HepG2 (cell line): ENCODE data around the gene TOB1. TPM values are rescaled to one million over a fixed set of nuclear protein-coding genes. Genes with fewer than 3 reads are reported as not detected.

Experiments used
- AGO2 ChIP-seq: fragments of 200-400 bp; formaldehyde crosslinking; optimal IDR thresholded peaks from 2 replicates; pipeline ENCODE3; 2017; ENCODE audit warnings: mild to moderate bottlenecking, low read depth, low read length, moderate library complexity
- CHD4 ChIP-seq: fragments of 200-600 bp; sonication (generic); IDR thresholded peaks from 2 replicates; pipeline ENCODE4 v1.7.0; 2017; ENCODE audit warnings: mild to moderate bottlenecking, low read length, borderline replicate concordance
- ELF3 ChIP-seq: IDR thresholded peaks from 2 replicates; pipeline ENCODE4 v1.6.1; 2016; ENCODE audit warnings: missing genetic modification reagents, missing compliant biosample characterization
- FOXO1 ChIP-seq: sonication (generic); formaldehyde crosslinking; IDR thresholded peaks from 2 replicates; pipeline ENCODE4 v1.4.0; 2020; ENCODE audit warnings: missing genetic modification reagents
- JARID2 ChIP-seq: sonication (generic); formaldehyde crosslinking; IDR thresholded peaks from 2 replicates; pipeline ENCODE4 v1.8.1; 2023; ENCODE audit warnings: missing genetic modification reagents, inconsistent platforms; ENCODE audit not compliant: insufficient replicate concordance
- JDP2 ChIP-seq: sonication (generic); formaldehyde crosslinking; IDR thresholded peaks from 2 replicates; pipeline ENCODE4 v1.8.1; 2022; ENCODE audit warnings: missing genetic modification reagents, borderline replicate concordance
- MAFF ChIP-seq: IDR thresholded peaks from 2 replicates; pipeline ENCODE4 v1.6.1; 2011; ENCODE audit warnings: low read depth, low read length, improper control_type of control experiment
- NR2C2 ChIP-seq: sonication (generic); formaldehyde crosslinking; IDR thresholded peaks from 2 replicates; pipeline ENCODE4 v1.4.0; 2020; ENCODE audit warnings: missing genetic modification reagents, mild to moderate bottlenecking, moderate library complexity, borderline replicate concordance
- PHB2 ChIP-seq: fragments of 450-650 bp; IDR thresholded peaks from 2 replicates; pipeline ENCODE4 v1.6.1; 2018; ENCODE audit not compliant: partially characterized antibody
- SPEN ChIP-seq: sonication (generic); formaldehyde crosslinking; IDR thresholded peaks from 2 replicates; pipeline ENCODE4 v1.5.1; 2020; ENCODE audit warnings: low read depth, mild to moderate bottlenecking, missing genetic modification reagents
- TAF15 ChIP-seq: fragments of 200-400 bp; formaldehyde crosslinking; IDR thresholded peaks from one replicate; pipeline ENCODE4 v1.6.1; 2018; ENCODE audit warnings: mild to moderate bottlenecking, low read depth, low read length; ENCODE audit not compliant: poor library complexity, severe bottlenecking
- TOE1 ChIP-seq: sonication (generic); formaldehyde crosslinking; IDR thresholded peaks from 2 replicates; pipeline ENCODE4 v1.4.0; 2020; ENCODE audit warnings: mild to moderate bottlenecking, missing genetic modification reagents
- ZFP36L1 ChIP-seq: sonication (generic); formaldehyde crosslinking; IDR thresholded peaks from 2 replicates; pipeline ENCODE4 v1.8.0; 2022; ENCODE audit warnings: mild to moderate bottlenecking, missing genetic modification reagents, moderate library complexity
- ZNF326 ChIP-seq: sonication (generic); formaldehyde crosslinking; IDR thresholded peaks from 2 replicates; pipeline ENCODE4 v1.4.0; 2020; ENCODE audit warnings: missing genetic modification reagents, borderline replicate concordance
- ZNF720 ChIP-seq: sonication (generic); formaldehyde crosslinking; IDR thresholded peaks from 2 replicates; pipeline ENCODE4 v1.4.0; 2020; ENCODE audit warnings: missing genetic modification reagents
- ZNF841 ChIP-seq: sonication (generic); formaldehyde crosslinking; IDR thresholded peaks from 2 replicates; pipeline ENCODE4 v1.8.1; 2023; ENCODE audit warnings: missing genetic modification reagents, borderline replicate concordance
- polyA plus RNA-seq, 8 experiments: library from polyadenylated mRNA; depleted of rRNA in 3 of 8; stranded (reverse) in 7 of 8; unstranded in 1 of 8; fragments of >200 nt; fragmentation: Illumina TruSeq in 4 of 8; extraction: Trizol in 4 of 8; gene quantifications; 2 replicates each; pipeline versions ENCODE4 v1.2.1 to v1.2.3, GENCODE V29; 2011 to 2016; ENCODE audit warnings: low read depth in 4 of 8, missing spikeins in 1 of 8, mixed read lengths in 1 of 8; ENCODE audit not compliant: insufficient read depth in 1 of 8
- total RNA-seq, 5 experiments: library from RNA; depleted of rRNA; stranded (reverse); fragments of >200 nt; fragmentation: Illumina TruSeq; extraction: Trizol; gene quantifications; 2 replicates each; pipeline ENCODE4 v1.2.3, GENCODE V29; 2016; ENCODE audit warnings: low read depth in 1 of 5
- TF ChIP-seq, protein P1 (sequence below): sonication (generic); formaldehyde crosslinking; conservative IDR thresholded peaks from 2 replicates; pipeline ENCODE4 v1.4.0; 2020; ENCODE audit warnings: missing genetic modification reagents
- TF ChIP-seq, protein P2 (sequence below): sonication (generic); formaldehyde crosslinking; IDR thresholded peaks from 2 replicates; pipeline ENCODE4 v1.5.1; 2020; ENCODE audit warnings: missing genetic modification reagents, mild to moderate bottlenecking, borderline replicate concordance
- TF ChIP-seq, protein P3 (sequence below): sonication (generic); formaldehyde crosslinking; IDR thresholded peaks from 2 replicates; pipeline ENCODE4 v1.4.0; 2020; ENCODE audit warnings: mild to moderate bottlenecking, missing genetic modification reagents
- TF ChIP-seq, protein P4 (sequence below): IDR thresholded peaks from 2 replicates; pipeline ENCODE4 v1.6.1; 2016; ENCODE audit warnings: control low read depth
- TF ChIP-seq, protein P5 (sequence below): sonication (generic); formaldehyde crosslinking; IDR thresholded peaks from 2 replicates; pipeline ENCODE4 v1.9.0; 2021; ENCODE audit warnings: missing genetic modification reagents, mild to moderate bottlenecking, borderline replicate concordance

Gene TOB1
- total and polyA plus RNA-seq, 2 of the 13 experiments (the other 11 are each of a cell fraction or from before 2014, with no cell fraction given) = 21.9 to 57.7 TPM

DNA sequence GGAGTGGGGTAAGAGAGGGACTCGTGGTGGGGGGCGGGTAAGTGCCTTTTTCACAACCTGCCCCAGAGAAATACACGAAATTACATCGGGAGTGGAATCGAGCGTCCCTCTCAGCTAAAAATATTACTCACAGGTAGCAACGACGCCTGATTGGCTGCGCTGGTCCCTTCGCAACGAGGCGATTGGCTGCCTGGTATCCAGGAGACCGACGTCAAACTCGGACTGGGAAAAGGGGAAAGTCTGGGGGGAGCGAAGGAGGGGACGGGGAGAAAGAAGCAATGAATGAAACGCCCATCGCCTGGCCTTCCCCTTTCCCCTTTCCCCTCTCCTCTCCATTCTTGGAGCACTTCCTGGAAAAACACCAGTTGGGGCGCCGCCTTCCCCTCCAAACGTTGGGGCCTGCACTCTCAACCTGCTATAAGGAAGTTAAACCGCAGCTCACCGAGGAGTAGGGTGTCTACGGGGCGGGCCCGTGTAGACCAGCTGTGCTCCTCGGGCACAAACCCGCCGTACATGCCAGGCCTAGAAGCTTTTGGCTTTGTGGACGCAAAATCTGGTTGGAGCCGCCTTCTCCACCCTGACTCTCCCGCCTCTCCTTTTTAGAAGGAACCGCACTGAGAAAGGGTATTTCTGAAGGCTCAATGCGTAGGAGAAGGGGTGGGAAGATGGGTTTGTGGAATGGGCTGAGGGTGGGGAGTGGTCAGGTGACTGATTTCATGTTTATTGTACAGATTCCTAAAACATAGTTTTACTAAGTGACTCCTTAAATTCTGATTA is 1.4 kb upstream of the TOB1 start (continued):
- TF ChIP-seq ZFP36L1 (CRISPR knock-in tag) = peak; percentile 90; the same call in 1 of the 2 replicates
- TF ChIP-seq ZNF841 (CRISPR knock-in tag) = no peak
- no peak for TF ChIP-seq MAFF
- TF ChIP-seq, protein P1, sequence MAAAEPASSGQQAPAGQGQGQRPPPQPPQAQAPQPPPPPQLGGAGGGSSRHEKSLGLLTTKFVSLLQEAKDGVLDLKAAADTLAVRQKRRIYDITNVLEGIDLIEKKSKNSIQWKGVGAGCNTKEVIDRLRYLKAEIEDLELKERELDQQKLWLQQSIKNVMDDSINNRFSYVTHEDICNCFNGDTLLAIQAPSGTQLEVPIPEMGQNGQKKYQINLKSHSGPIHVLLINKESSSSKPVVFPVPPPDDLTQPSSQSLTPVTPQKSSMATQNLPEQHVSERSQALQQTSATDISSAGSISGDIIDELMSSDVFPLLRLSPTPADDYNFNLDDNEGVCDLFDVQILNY (CRISPR knock-in tag) = no peak
- TF ChIP-seq FOXO1 (CRISPR knock-in tag) = peak; percentile 70
- TF ChIP-seq AGO2 = no peak
- peak; percentile 100 for TF ChIP-seq ELF3 (CRISPR knock-in tag)
- TF ChIP-seq JARID2 (CRISPR knock-in tag) = no peak
- no peak for TF ChIP-seq ZNF720 (CRISPR knock-in tag)
- TF ChIP-seq, protein P2, sequence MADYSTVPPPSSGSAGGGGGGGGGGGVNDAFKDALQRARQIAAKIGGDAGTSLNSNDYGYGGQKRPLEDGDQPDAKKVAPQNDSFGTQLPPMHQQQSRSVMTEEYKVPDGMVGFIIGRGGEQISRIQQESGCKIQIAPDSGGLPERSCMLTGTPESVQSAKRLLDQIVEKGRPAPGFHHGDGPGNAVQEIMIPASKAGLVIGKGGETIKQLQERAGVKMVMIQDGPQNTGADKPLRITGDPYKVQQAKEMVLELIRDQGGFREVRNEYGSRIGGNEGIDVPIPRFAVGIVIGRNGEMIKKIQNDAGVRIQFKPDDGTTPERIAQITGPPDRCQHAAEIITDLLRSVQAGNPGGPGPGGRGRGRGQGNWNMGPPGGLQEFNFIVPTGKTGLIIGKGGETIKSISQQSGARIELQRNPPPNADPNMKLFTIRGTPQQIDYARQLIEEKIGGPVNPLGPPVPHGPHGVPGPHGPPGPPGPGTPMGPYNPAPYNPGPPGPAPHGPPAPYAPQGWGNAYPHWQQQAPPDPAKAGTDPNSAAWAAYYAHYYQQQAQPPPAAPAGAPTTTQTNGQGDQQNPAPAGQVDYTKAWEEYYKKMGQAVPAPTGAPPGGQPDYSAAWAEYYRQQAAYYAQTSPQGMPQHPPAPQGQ (CRISPR knock-in tag) = no peak
- TF ChIP-seq, protein P3, sequence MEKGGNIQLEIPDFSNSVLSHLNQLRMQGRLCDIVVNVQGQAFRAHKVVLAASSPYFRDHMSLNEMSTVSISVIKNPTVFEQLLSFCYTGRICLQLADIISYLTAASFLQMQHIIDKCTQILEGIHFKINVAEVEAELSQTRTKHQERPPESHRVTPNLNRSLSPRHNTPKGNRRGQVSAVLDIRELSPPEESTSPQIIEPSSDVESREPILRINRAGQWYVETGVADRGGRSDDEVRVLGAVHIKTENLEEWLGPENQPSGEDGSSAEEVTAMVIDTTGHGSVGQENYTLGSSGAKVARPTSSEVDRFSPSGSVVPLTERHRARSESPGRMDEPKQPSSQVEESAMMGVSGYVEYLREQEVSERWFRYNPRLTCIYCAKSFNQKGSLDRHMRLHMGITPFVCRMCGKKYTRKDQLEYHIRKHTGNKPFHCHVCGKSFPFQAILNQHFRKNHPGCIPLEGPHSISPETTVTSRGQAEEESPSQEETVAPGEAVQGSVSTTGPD (CRISPR knock-in tag) = no peak
- TF ChIP-seq, protein P4, sequence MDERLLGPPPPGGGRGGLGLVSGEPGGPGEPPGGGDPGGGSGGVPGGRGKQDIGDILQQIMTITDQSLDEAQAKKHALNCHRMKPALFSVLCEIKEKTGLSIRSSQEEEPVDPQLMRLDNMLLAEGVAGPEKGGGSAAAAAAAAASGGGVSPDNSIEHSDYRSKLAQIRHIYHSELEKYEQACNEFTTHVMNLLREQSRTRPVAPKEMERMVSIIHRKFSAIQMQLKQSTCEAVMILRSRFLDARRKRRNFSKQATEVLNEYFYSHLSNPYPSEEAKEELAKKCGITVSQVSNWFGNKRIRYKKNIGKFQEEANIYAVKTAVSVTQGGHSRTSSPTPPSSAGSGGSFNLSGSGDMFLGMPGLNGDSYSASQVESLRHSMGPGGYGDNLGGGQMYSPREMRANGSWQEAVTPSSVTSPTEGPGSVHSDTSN (CRISPR knock-in tag) = 0 out of 2 replicates have a peak, but pooled peaks have one; percentile 42
- peak; percentile 72 for TF ChIP-seq NR2C2
- TF ChIP-seq JDP2 = no peak
- no peak for TF ChIP-seq TOE1 (CRISPR knock-in tag)
- TF ChIP-seq, protein P5, sequence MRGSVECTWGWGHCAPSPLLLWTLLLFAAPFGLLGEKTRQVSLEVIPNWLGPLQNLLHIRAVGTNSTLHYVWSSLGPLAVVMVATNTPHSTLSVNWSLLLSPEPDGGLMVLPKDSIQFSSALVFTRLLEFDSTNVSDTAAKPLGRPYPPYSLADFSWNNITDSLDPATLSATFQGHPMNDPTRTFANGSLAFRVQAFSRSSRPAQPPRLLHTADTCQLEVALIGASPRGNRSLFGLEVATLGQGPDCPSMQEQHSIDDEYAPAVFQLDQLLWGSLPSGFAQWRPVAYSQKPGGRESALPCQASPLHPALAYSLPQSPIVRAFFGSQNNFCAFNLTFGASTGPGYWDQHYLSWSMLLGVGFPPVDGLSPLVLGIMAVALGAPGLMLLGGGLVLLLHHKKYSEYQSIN (CRISPR knock-in tag) = no peak
- TF ChIP-seq PHB2 = no peak
- no peak for TF ChIP-seq ZNF326
- no peak for TF ChIP-seq TAF15
- no peak for TF ChIP-seq CHD4
- peak; percentile 86; the same call in 1 of the 2 replicates for TF ChIP-seq SPEN (CRISPR knock-in tag)
